ENCODE measurements around the gene ARIH1.

The ARIH1 gene

DNA sequence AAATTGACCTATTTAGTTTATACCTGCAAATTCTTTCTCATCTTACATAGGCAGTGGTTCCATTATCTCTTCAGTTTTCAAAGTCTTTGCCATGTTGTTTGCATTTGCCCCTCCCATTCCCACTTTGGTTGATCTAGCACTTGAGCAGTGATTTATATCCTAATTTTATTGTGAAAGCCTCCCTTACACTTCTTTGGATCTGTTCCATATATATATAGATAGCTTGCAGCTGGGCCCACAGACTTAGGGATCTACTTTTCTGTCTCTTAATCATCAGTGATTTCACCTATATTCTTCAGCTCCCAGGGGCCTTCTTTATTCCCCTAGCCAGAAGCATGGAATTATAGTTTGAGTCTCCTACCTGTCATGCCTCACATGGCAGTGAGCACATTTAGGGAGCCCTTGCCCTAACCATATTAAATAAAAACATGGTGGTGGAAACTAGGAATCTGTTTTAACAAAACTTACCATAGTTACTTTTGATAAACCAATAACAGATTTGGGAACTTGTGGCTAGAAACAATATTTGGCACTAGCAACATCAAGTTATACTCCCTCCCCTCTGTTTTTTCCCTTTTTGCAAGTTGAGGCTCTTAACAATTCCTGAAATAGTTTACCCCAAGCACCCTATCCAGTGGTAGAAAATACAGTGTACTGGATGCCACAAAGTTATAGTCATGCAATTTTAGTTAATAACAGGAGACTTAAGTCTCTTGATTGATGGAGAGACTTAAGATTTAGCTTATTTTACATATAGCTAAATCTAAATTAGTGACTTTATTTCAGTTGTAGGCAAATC is 41.7 kb downstream of the ARIH1 start:
- no peaks in the 10 kb centered on the region for H3K4me1 ChIP-seq (ENCODE audit: control insufficient read depth, insufficient read depth, low read length)
- no peaks in the 10 kb centered on the region for H3K9me3 ChIP-seq (ENCODE audit: control insufficient read depth, low read length)
- H3K27me3 ChIP-seq (ENCODE audit: control insufficient read depth, insufficient read depth, low read length), result no peaks in the 10 kb centered on the region
- H3K4me3 ChIP-seq (ENCODE audit: low read length), result no peak overlapping the region
- H3K9ac ChIP-seq (ENCODE audit: low read length), result no peak overlapping the region
- no peaks in the 10 kb centered on the region for H3K36me3 ChIP-seq (ENCODE audit: control insufficient read depth, insufficient read depth, low read length)

DNA sequence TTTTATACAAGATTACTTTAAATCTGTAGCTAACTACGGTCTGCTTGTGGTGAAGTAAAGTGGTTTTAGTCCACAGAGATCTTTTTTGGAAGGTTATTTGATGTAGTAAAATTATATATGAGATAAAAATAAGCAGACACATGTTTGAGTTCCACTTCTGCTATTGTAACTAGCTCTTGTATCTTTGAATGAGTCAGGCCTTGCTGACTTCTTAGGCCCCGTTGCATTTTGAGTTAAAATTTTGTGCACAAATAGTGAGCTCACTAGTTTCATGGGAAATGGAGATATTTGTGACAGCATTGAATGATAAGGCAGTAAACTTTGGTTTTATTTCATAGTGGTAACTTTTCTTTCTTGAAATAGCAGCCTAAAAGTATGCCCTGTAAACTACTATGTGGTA is 42.6 kb downstream of the ARIH1 start:
- Histone ChIP-seq H3K36me3 (ENCODE audit: control insufficient read depth, insufficient read depth, low read length) (no peaks in the 10 kb centered on the region), H3K4me1 (ENCODE audit: control insufficient read depth, insufficient read depth, low read length) (no peaks in the 10 kb centered on the region), H3K9me3 (ENCODE audit: control insufficient read depth, low read length) (no peaks in the 10 kb centered on the region), H3K4me3 (ENCODE audit: low read length) (no peak overlapping the region), H3K27me3 (ENCODE audit: control insufficient read depth, insufficient read depth, low read length) (no peaks in the 10 kb centered on the region), H3K9ac (ENCODE audit: low read length) (no peak overlapping the region)

DNA sequence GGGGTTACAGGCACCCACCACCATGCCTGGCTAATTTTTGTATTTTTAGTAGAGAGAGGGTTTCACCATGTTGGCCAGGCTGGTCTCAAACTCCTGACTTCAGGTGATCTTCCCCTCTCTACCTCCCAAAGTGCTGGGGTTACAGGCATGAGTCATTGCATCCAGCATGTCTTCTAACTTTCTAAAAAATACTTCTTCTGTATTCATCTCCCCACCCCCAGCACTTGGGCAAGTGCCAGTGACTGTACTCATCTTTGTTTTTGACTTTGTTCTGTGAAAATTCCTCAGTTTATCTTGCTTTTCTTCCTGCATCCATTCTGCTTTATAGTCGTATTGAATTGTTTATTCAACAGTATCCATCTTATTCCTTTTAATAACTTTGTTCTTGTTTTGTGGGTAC is 47.6 kb downstream of the ARIH1 start:
- H3K9ac ChIP-seq (ENCODE audit: low read length), result no peak overlapping the region
- no peak overlapping the region for H3K4me3 ChIP-seq (ENCODE audit: low read length)
- no peaks in the 10 kb centered on the region for H3K27me3 ChIP-seq (ENCODE audit: control insufficient read depth, insufficient read depth, low read length)
- no peaks in the 10 kb centered on the region for H3K4me1 ChIP-seq (ENCODE audit: control insufficient read depth, insufficient read depth, low read length)
- no peaks in the 10 kb centered on the region for H3K36me3 ChIP-seq (ENCODE audit: control insufficient read depth, insufficient read depth, low read length)
- H3K9me3 ChIP-seq (ENCODE audit: control insufficient read depth, low read length), result no peaks in the 10 kb centered on the region

DNA sequence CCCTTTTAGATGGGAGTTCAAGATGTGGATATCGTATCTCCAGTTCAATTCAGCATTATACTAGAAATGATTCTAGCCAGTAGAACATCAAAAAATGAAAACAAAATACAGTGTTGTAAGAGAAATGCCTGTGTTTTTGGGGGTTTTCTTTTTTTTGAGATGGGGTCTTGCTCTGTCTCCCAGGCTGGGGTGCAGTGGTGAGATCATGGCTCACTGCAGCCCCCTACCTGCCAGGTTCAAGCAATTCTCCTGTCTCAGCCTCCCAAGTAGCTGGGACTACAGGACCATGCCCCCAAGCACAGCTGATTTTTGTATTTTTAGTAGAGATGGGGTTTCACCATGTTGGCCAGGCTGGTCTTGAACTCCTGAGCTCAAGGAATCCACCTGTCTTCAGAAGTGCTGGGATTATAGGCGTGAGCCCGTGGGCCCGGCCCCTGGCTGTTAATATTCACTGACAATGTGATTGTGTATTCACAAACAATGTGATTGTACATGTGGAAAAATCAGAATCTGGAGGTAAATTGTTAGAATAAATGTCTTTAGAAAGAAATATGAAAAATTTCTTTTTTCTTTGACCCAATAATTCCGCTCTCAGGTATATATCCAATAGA is 59.0 kb downstream of the ARIH1 start:
- H3K27me3 ChIP-seq (ENCODE audit: control insufficient read depth, insufficient read depth, low read length), result no peaks in the 10 kb centered on the region
- no peaks in the 10 kb centered on the region for H3K4me1 ChIP-seq (ENCODE audit: control insufficient read depth, insufficient read depth, low read length)
- H3K36me3 ChIP-seq (ENCODE audit: control insufficient read depth, insufficient read depth, low read length), result no peaks in the 10 kb centered on the region
- H3K9ac ChIP-seq (ENCODE audit: low read length), result no peak overlapping the region
- no peaks in the 10 kb centered on the region for H3K9me3 ChIP-seq (ENCODE audit: control insufficient read depth, low read length)
- H3K4me3 ChIP-seq (ENCODE audit: low read length), result no peak overlapping the region

DNA sequence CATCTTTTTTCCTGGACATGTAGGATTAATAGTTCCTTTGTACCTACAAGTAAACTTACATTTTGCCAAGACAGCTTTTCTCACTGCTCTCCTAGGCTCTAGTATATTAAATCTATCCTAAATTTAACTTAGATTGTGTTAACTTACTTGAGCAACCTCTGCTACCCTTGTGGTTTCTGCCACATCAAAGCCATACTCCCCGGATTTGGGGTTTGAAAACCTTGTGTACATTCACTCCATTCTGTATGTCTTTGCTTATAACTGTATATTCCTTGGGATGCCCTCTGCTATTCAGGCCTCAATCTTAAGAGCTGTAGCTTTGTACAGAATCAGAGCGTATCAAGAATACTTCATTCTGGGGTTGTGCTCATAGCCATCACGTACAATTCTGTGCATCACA is 60.4 kb downstream of the ARIH1 start:
- Histone ChIP-seq H3K9me3 (ENCODE audit: control insufficient read depth, low read length) (no peaks in the 10 kb centered on the region), H3K36me3 (ENCODE audit: control insufficient read depth, insufficient read depth, low read length) (no peaks in the 10 kb centered on the region), H3K9ac (ENCODE audit: low read length) (no peak overlapping the region), H3K4me3 (ENCODE audit: low read length) (no peak overlapping the region), H3K27me3 (ENCODE audit: control insufficient read depth, insufficient read depth, low read length) (no peaks in the 10 kb centered on the region), H3K4me1 (ENCODE audit: control insufficient read depth, insufficient read depth, low read length) (no peaks in the 10 kb centered on the region)

DNA sequence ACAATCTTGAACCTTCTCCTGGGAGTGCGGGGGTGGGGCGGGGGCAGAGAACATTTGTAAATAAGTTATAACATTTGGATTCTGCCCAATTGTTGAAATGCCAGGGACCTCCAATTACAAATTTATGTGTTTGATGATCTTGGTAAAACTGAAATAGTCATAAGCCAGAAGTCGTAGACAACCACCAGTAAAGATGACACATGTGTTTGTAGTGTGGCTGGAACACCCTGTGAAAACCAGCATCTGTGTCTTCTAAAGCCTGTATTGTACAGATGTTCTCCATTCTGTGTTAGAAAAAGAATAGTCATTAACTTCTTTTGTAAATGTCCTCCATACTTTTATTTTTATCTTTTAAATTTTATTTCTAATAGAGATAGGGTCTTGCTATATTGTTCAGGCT is 61.8 kb downstream of the ARIH1 start:
- peaks cover 1% of the 10 kb centered on the region for H3K9me3 ChIP-seq (ENCODE audit: control insufficient read depth, low read length)
- H3K4me1 ChIP-seq (ENCODE audit: control insufficient read depth, insufficient read depth, low read length), result no peaks in the 10 kb centered on the region
- H3K36me3 ChIP-seq (ENCODE audit: control insufficient read depth, insufficient read depth, low read length), result no peaks in the 10 kb centered on the region
- no peaks in the 10 kb centered on the region for H3K27me3 ChIP-seq (ENCODE audit: control insufficient read depth, insufficient read depth, low read length)
- H3K9ac ChIP-seq (ENCODE audit: low read length), result no peak overlapping the region
- H3K4me3 ChIP-seq (ENCODE audit: low read length), result no peak overlapping the region

DNA sequence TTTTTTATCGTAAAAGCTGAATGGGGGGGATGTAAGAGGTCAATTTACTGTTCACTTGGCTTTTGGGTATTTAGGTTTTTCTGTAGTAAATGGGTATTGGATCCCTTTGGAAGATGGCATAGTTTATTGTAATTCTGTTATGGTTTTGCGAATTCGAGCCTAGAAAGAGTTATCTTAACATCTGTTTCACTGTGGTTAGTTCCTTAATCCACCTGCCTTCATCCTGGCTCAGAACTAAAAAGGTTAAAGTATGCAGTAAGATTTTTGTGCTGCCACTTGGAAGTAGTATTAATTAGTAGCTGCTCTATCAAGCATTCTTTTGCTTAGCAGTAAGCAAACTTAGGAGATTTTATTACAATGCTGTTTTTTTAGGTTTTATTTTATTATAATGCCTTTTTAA is 62.4 kb downstream of the ARIH1 start:
- Histone ChIP-seq H3K9ac (ENCODE audit: low read length) (no peak overlapping the region), H3K36me3 (ENCODE audit: control insufficient read depth, insufficient read depth, low read length) (no peaks in the 10 kb centered on the region), H3K27me3 (ENCODE audit: control insufficient read depth, insufficient read depth, low read length) (no peaks in the 10 kb centered on the region), H3K4me3 (ENCODE audit: low read length) (no peak overlapping the region), H3K9me3 (ENCODE audit: control insufficient read depth, low read length) (peaks cover 5% of the 10 kb centered on the region), H3K4me1 (ENCODE audit: control insufficient read depth, insufficient read depth, low read length) (no peaks in the 10 kb centered on the region)

DNA sequence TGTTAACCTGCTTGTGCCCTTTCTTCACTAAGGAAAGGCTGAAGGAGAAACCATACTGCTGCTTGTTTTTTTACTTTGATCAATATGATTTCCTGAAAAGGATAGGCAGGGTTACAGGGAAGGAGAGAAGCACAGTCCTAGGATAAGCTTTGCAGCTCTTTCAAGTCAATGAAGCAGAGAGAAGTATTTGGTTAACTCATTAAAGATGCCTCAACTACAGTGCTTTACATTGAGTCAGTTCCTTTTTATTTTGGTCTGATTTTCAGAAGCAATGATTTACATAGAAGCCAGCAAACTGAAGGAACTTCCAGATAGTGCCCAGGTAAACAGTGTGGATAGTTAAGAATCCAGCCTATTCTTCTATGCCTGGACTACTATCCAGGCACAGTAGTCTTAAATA is 64.8 kb downstream of the ARIH1 start:
- Histone ChIP-seq H3K4me3 (ENCODE audit: low read length) (no peak overlapping the region), H3K9me3 (ENCODE audit: control insufficient read depth, low read length) (peaks cover 5% of the 10 kb centered on the region), H3K36me3 (ENCODE audit: control insufficient read depth, insufficient read depth, low read length) (no peaks in the 10 kb centered on the region), H3K9ac (ENCODE audit: low read length) (no peak overlapping the region), H3K27me3 (ENCODE audit: control insufficient read depth, insufficient read depth, low read length) (no peaks in the 10 kb centered on the region), H3K4me1 (ENCODE audit: control insufficient read depth, insufficient read depth, low read length) (no peaks in the 10 kb centered on the region)

DNA sequence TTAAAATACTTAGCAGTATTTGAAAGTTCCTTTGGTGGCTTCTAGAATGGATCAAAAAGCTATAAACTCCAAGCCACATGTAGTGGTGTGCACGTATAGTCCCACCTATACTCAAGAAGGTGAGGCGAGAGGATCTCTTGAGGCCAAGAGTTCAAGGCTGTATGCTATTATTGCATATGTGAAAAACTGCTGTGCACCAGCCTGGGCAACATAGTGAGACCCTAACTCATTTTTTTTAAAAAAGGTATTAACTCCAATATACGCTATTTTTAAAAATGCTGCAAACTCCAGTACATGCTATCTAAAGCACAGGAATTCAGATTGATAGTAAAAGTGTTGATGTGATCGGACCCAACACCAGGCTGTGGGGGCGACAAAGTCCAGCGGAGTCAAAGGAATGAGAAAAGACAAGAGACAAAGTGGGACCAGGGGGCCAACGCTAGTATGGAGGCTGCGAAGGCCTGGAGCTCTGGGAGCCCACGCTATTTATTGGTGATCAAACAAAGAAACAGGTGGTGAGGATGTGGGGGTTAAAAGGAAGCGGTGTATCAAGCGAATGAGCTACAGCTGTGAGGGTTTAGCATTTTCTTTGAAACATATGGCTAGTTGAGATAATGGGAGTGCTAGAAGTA is 66.6 kb downstream of the ARIH1 start:
- Histone ChIP-seq H3K27me3 (ENCODE audit: control insufficient read depth, insufficient read depth, low read length) (no peaks in the 10 kb centered on the region), H3K36me3 (ENCODE audit: control insufficient read depth, insufficient read depth, low read length) (no peaks in the 10 kb centered on the region), H3K4me3 (ENCODE audit: low read length) (no peak overlapping the region), H3K4me1 (ENCODE audit: control insufficient read depth, insufficient read depth, low read length) (no peaks in the 10 kb centered on the region), H3K9ac (ENCODE audit: low read length) (no peak overlapping the region), H3K9me3 (ENCODE audit: control insufficient read depth, low read length) (peaks cover 5% of the 10 kb centered on the region)

DNA sequence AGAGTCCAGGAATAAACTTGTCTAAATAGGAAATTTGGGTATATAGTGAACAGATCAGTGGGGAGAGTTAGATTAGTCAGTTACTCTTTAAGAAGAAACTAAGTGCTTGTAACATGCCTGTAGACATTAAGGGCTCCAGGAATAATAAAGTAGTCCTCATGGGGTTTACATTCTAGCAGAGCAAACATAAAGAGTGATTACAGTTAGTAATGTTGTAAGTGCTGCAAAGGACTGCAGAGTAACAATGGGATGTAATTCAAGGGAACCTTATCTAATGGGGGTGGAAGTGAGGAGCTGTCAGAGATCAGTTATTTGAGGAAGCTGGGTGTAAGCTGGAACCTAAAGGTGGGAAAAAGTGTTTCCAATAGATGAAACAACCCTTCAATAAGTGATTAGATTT is 67.5 kb downstream of the ARIH1 start:
- H3K4me3 ChIP-seq (ENCODE audit: low read length), result no peak overlapping the region
- no peak overlapping the region for H3K9ac ChIP-seq (ENCODE audit: low read length)
- H3K4me1 ChIP-seq (ENCODE audit: control insufficient read depth, insufficient read depth, low read length), result no peaks in the 10 kb centered on the region
- H3K36me3 ChIP-seq (ENCODE audit: control insufficient read depth, insufficient read depth, low read length), result no peaks in the 10 kb centered on the region
- no peaks in the 10 kb centered on the region for H3K27me3 ChIP-seq (ENCODE audit: control insufficient read depth, insufficient read depth, low read length)
- peaks cover 5% of the 10 kb centered on the region for H3K9me3 ChIP-seq (ENCODE audit: control insufficient read depth, low read length)

DNA sequence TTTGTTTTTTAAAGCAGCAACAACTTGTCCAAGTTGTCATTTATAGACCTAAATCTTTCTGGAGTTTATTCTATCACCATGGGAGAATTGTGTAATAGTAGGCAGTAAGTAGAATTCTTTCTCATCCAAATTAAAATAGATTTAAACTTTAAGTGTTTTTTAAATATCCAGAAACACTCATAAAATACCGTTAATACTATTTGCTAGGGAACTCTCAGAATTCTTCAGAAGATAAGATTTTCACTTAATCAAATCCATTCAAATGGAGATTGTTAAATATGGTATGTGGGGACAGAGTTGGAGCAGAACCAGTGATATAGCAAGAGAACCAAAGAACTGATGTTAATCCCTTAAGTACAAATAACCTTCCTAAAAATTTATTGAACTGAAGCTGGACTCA is 71.0 kb downstream of the ARIH1 start:
- Histone ChIP-seq H3K4me3 (ENCODE audit: low read length) (no peak overlapping the region), H3K4me1 (ENCODE audit: control insufficient read depth, insufficient read depth, low read length) (no peaks in the 10 kb centered on the region), H3K9ac (ENCODE audit: low read length) (no peak overlapping the region), H3K9me3 (ENCODE audit: control insufficient read depth, low read length) (peaks cover 5% of the 10 kb centered on the region), H3K36me3 (ENCODE audit: control insufficient read depth, insufficient read depth, low read length) (no peaks in the 10 kb centered on the region), H3K27me3 (ENCODE audit: control insufficient read depth, insufficient read depth, low read length) (no peaks in the 10 kb centered on the region)
